Astrocyte of the hippocampus (primary cell): ENCODE data around the gene OXCT1.
"Not testable (repeated sequence)": the region's sequence is repeated elsewhere in the genome, so short reads cannot be mapped to it uniquely, and the experiment has no call there.

Experiments
- DNase-seq: peaks from one replicate; pipeline ENCODE4 v3.0.0; 2011; ENCODE audit warnings: low read depth, low spot score

The OXCT1 gene

DNA sequence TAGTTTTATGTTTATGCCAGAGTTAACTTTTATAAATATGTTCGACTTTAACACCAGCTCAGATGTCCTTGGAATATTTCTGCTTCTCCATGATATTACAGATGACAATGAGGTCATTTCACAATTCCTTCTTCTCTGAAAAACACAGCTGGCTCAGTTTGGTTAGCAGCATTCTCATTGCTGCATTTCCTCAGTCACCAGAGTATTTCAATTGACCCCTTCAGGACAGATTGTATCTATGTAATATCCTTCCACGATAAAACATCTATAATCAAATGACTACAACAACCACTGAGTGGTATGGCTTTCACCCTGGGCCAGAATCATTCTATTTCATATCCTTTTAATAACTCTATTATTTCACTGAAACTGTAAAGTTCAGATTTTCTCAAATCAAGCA, 148.7 kb downstream of the OXCT1 start:
- DNase-seq = no peak

DNA sequence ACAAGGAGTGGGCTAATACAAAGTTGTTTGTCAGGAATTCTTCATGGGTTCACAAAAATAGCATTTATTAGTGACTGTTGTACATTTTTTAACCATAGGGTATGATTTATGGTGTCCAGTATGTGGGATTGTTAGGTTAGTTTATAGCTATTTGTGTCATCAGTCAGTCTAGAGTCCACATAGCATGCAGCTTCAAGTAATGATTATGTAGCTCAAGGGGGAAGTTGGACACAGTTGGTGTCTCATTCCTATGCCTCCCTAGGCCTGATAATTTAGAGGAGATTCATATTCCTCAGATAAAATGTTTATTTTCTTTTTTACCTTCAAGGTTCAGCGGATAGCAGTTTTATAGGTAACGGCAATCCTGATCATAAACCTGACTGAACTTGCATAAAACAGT, 153.8 kb downstream of the OXCT1 start:
- no peak for DNase-seq

DNA sequence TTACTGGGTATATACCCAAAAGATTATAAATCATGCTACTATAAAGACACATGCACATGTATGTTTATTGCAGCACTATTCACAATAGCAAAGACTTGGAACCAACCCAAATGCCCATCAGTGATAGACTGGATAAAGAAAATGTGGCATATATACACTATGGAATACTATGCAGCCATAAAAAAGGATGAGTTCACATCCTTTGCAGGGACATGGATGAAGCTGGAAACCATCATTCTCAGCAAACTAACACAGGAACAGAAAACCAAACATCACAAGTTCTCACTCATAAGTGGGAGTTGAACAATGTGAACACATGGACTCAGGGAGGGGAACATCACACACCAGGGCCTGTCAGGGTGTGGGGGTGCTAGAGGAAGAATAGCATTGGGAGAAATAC, 155.8 kb downstream of the OXCT1 start:
- DNase-seq = not testable (repeated sequence)

DNA sequence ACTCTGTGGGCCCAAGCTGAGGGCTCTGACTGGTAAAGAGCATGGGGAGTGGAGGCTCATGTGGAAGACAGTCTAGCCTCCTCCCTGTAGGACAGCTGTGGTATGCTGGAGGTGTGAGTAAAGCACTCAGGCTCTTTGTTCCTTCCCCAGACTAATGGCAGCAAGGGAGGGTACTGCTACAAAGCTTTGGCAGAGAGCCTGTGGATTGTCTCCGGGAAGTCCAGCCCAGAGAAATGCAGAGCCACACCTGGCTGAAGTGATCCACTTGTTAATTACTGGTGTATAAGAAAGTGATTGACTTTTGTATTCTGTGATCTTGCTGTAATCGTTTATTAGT, 161.7 kb downstream of the OXCT1 start:
- DNase-seq = no peak

DNA sequence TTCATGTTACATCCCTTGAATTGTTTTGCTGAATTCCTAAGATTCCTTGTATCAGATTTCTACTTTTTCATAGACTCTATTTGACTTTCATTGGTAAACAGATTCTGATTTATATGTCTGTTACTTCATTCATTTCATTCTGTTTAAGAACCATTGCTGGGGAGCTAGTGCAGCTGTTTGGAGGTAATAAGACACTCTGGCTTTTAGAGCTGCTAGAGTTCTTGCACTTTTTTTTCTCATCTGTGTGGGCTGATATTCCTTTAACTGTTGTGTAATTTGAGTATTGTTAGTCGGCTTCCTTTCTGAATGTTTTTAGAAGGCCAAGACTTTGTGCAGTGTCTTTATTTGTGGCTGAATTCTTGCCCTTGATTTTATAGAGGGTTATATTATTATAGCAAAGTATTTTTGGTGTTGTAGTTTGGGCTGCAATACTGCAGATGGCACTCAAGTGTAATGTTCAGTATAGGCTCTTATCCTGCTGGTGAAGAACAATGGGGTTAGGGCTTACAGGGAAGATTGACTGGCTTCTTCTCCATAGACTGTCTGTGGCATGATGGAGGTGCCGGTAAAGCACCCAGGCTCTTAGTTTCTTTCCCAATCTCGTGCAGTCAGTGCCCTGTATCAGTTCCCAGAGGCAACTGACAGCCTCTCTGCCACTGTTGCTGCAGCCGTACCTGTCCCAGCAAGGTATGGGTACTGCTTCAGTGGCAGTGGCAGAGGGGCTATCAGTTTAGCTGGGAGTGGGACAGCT, 162.2 kb downstream of the OXCT1 start:
- peak; percentile 60 for DNase-seq

DNA sequence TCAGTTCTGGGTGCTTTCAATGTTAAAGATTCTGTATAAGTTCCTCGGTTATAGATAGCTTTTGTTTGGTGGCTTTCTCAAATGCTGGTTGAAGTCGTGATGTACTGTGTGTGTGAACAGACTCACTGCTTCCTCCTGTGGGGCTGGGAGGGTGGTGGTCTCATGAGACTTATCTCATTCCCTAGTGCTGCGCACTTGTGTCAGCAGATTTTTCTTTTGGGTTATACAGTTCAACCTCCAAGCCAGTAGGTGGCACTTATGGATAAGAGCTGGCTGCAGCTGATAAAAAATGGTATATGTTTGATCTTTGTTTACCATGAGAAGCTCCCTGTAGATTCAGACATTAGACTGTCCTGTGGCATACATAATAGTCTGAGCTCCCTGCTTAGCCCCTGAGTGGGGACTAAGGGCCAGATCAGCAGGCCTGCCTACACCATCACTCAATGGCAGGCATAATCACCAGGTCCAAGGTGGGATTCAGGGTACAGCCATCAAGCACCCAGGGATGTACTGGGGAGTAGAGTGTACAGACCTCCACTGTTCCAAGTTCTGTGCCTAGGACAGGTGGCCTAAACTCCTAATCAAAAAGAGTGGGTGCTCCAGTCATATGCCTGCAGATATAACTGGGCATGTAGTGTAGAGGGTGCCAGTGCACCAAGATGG, 174.2 kb downstream of the OXCT1 start:
- DNase-seq = peak; percentile 7

DNA sequence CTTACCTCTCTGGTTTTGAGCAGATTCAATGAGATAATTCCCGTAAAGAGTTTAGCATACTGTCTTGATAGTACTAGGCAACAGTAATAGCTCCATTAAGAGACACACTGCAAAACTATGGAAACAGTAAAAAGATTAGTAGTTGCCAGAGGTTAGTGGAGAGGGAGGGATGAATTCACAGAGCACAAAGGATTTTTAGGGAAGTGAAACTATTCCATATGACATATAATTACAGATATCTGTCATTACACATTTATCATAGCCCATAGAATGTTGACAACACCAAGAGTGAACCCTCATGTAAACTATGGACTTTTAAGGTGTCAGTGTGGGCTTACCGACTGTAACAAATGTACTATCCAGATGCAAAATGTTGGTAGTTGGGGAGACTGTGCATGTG, 183.5 kb downstream of the OXCT1 start:
- no peak for DNase-seq

DNA sequence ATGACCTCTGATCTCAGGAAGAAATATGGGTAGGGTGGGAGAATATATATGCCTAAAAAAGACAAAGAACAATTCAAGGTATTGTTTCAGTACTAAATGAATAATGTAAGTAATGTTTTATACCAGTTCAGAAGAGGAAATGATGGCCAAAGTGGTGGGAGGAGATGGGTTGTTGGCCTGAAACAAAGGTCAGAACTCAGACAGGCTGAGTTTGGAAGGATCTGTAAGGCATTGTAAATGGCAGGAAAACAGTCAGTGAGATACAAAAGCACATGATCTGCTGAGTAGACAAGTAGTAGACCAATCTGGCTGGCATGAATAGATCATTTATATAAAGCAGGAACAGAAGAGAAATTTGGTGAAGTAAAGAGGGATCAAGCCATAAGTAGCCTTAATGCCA, 184.0 kb downstream of the OXCT1 start:
- no peak for DNase-seq

DNA sequence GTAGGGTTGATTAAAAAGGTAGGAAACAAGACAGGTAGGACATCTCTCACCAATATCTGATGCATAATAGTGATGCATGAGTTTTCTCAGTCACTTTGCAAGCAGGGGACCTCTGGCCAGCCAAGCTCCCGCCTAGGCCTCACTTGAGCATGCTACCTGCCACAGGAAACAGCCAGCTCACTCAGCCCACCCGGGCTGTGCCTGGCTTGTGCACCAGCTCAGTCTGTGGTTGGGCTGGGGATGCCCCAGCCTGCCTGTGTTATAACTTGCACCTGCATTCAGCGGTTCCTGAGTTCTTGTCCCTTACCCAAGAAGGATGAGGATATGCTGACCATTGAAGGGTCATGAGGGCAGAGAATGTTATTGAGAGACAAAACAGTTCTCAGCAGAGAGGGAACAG, 187.0 kb downstream of the OXCT1 start:
- DNase-seq = no peak

DNA sequence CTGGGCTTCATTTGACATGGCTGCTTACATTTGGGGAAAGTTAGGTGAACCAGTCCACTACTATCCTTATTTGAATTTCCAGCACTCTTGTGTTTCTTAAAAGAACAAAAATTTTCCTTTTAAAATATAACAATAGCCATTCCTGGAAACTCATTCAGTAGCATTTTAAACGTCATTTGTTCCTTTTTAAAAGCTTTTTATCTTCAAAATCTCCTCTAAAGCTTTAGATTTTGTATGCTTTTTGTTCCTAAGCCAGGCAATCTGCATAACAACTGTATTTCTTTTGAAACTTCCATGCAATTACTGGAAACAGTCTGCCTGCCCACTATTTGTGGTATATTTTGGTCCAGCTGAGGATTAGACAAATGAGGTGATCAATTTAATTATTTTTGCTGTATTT, 187.6 kb downstream of the OXCT1 start:
- DNase-seq = no peak

DNA sequence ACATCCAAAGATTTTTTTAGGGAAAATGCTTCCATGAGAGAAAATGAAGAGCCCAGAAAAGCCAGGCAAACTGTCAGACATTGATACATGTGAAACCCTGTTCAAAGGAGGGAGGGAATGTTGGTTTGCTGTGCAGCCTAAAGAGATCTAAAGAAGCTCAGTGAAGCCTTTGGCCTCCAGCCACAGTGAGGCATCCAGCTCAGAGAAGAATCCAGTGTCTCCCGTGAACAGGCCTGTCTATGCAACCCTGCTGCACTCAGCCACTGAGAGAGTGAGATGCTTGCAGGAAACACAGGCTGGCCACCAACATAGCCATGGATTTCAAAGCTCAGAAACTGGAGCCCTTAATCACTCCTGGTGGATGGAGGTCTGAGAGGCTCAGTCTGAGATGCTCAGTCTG, 188.4 kb downstream of the OXCT1 start:
- no peak for DNase-seq
